DND-41 (cell line): ENCODE results near the gene C6orf136.

Experiments used
- EZH2 ChIP-seq: IDR thresholded peaks from 3 replicates; pipeline ENCODE4 v1.6.1; 2012; ENCODE audit warnings: borderline replicate concordance, low read depth, mild to moderate bottlenecking, moderate library complexity, low read length, inconsistent platforms; ENCODE audit not compliant: severe bottlenecking
- TF ChIP-seq, protein P1 (sequence below): IDR thresholded peaks from 2 replicates; pipeline ENCODE4 v1.5.1; 2012; ENCODE audit warnings: borderline replicate concordance, low read length, moderate library complexity, mild to moderate bottlenecking; ENCODE audit not compliant: poor library complexity, severe bottlenecking; ENCODE audit errors: extremely low read depth

DNA sequence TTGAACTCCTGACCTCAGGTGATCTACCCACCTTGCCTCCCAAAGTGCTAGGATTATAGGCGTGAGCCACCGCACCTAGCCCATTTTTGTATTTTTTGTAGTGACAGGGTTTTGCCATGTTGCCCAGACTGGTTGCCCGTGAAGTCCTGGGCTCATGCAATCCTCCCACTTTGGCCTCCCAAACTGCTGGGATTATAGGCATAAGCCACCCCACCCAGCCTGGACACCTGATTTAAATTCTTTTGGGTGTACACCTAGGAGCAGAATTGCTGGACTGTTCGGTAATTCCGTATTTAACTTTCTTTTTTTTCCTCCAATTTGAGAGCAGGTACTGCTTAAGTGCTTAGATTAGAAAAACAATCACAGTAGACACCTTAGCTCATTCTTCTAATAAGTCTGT, 49.5 kb downstream of the C6orf136 start:
- TF ChIP-seq EZH2 = no peak
- TF ChIP-seq, protein P1, sequence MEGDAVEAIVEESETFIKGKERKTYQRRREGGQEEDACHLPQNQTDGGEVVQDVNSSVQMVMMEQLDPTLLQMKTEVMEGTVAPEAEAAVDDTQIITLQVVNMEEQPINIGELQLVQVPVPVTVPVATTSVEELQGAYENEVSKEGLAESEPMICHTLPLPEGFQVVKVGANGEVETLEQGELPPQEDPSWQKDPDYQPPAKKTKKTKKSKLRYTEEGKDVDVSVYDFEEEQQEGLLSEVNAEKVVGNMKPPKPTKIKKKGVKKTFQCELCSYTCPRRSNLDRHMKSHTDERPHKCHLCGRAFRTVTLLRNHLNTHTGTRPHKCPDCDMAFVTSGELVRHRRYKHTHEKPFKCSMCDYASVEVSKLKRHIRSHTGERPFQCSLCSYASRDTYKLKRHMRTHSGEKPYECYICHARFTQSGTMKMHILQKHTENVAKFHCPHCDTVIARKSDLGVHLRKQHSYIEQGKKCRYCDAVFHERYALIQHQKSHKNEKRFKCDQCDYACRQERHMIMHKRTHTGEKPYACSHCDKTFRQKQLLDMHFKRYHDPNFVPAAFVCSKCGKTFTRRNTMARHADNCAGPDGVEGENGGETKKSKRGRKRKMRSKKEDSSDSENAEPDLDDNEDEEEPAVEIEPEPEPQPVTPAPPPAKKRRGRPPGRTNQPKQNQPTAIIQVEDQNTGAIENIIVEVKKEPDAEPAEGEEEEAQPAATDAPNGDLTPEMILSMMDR = no peak
